ENCODE data around the gene SND1. TPM values are rescaled to one million over a fixed set of nuclear protein-coding genes. Genes with fewer than 3 reads are reported as not detected.

SND1 gene
- total and polyA plus RNA-seq, 2 donors from 2014 or later = 83.0 to 154 TPM

DNA sequence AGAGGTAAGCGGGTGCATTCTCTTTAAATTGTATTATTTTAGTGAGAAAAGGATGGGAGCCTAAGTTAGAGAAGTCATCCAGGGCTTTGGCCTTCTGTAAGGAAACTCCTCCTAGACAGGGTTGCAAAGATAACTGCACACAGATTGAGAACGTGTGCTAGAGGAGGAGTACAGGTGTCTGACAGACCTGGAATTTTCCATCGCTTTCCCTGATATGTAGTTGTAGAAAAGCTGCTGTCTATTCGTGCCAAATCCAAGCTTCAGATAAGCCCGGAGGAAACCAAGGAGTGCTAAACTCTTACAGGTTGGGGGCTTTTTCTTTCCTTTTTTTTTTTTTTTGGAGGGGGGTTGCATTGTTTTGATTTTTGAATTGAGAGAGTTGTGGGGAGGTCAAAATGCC lies 356.1 kb downstream of the SND1 start:
- FAIRE-seq (no peak), DNase-seq (no peak)
- TF ChIP-seq, protein P1, sequence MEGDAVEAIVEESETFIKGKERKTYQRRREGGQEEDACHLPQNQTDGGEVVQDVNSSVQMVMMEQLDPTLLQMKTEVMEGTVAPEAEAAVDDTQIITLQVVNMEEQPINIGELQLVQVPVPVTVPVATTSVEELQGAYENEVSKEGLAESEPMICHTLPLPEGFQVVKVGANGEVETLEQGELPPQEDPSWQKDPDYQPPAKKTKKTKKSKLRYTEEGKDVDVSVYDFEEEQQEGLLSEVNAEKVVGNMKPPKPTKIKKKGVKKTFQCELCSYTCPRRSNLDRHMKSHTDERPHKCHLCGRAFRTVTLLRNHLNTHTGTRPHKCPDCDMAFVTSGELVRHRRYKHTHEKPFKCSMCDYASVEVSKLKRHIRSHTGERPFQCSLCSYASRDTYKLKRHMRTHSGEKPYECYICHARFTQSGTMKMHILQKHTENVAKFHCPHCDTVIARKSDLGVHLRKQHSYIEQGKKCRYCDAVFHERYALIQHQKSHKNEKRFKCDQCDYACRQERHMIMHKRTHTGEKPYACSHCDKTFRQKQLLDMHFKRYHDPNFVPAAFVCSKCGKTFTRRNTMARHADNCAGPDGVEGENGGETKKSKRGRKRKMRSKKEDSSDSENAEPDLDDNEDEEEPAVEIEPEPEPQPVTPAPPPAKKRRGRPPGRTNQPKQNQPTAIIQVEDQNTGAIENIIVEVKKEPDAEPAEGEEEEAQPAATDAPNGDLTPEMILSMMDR (IDR thresholded peaks at IDR 0.05; ENCODE audit: borderline replicate concordance, extremely low read depth, insufficient read depth) = no peak
- Histone ChIP-seq H3K36me3 (ENCODE audit: control insufficient read depth in 2 of 3, insufficient read depth in 3 of 3, low read length in 3 of 3) (no peaks in the 10 kb centered on the region), H3K4me1 (ENCODE audit: control insufficient read depth in 2 of 3, insufficient read depth in 2 of 3, low read depth in 1 of 3, low read length in 3 of 3) (peaks cover 0 to 57% (median 17%) of the 10 kb centered on the region in 3 donors), H3K27me3 (ENCODE audit: control insufficient read depth, insufficient read depth, low read length) (no peaks in the 10 kb centered on the region), H3K4me3 (ENCODE audit: low read length in 3 of 3) (no peak overlapping the region), H3K9ac (ENCODE audit: low read length in 3 of 3) (no peak overlapping the region), H3K27ac (ENCODE audit: low read depth in 2 of 2, low read length in 2 of 2) (no peak overlapping the region), H3K9me3 (ENCODE audit: control insufficient read depth in 2 of 3, insufficient read depth in 1 of 3, low read length in 3 of 3) (no peaks in the 10 kb centered on the region)
- intact Hi-C loops (cut with DNase I) = no loop called here

DNA sequence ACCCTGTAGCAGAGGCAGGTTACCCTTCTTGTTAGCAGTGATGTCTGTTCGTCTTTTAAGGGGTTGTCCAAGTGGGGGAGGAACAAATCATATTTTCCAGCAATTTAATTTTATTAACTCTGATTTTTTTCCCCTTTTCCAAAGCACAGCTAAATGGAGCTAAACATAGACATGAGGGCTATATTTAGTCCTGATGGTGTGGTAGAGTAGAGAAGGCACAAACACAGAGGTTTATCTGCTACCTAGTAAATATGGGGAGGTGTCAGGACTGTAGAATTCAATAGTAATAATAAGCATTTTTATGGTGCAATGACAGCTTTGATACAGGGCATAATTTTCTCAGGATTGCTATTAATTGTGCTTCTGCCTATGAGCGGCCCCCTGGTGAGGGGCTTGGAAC lies 356.8 kb downstream of the SND1 start:
- H3K27me3 ChIP-seq (ENCODE audit: control insufficient read depth, insufficient read depth, low read length) = no peaks in the 10 kb centered on the region
- H3K4me3 ChIP-seq (ENCODE audit: low read length in 3 of 3) = no peak overlapping the region
- FAIRE-seq (no peak), DNase-seq (no peak)
- H3K36me3 ChIP-seq (ENCODE audit: control insufficient read depth in 2 of 3, insufficient read depth in 3 of 3, low read length in 3 of 3) = no peaks in the 10 kb centered on the region
- intact Hi-C loops (cut with DNase I) = no loop called here
- no peak overlapping the region for H3K9ac ChIP-seq (ENCODE audit: low read length in 3 of 3)
- no peak overlapping the region for H3K27ac ChIP-seq (ENCODE audit: low read depth in 2 of 2, low read length in 2 of 2)
- H3K9me3 ChIP-seq (ENCODE audit: control insufficient read depth in 2 of 3, insufficient read depth in 1 of 3, low read length in 3 of 3) = no peaks in the 10 kb centered on the region
- TF ChIP-seq, protein P1 (IDR thresholded peaks at IDR 0.05; ENCODE audit: borderline replicate concordance, extremely low read depth, insufficient read depth) = no peak
- peaks cover 0 to 54% (median 17%) of the 10 kb centered on the region in 3 donors for H3K4me1 ChIP-seq (ENCODE audit: control insufficient read depth in 2 of 3, insufficient read depth in 2 of 3, low read depth in 1 of 3, low read length in 3 of 3)

GRCh38 chr7:128010391-128011127 lies 358.6 kb downstream of the SND1 start:
- TF ChIP-seq, protein P1 (IDR thresholded peaks at IDR 0.05; ENCODE audit: borderline replicate concordance, extremely low read depth, insufficient read depth) = no peak
- Histone ChIP-seq H3K27me3 (ENCODE audit: control insufficient read depth, insufficient read depth, low read length) (no peaks in the 10 kb centered on the region), H3K36me3 (ENCODE audit: control insufficient read depth in 2 of 3, insufficient read depth in 3 of 3, low read length in 3 of 3) (no peaks in the 10 kb centered on the region), H3K9me3 (ENCODE audit: control insufficient read depth in 2 of 3, insufficient read depth in 1 of 3, low read length in 3 of 3) (no peaks in the 10 kb centered on the region), H3K4me3 (ENCODE audit: low read length in 3 of 3) (no peak overlapping the region), H3K27ac (ENCODE audit: low read depth in 2 of 2, low read length in 2 of 2) (peak overlapping the region in 1 of 2 donors; percentile 29), H3K4me1 (ENCODE audit: control insufficient read depth in 2 of 3, insufficient read depth in 2 of 3, low read depth in 1 of 3, low read length in 3 of 3) (peaks cover 0 to 39% (median 10%) of the 10 kb centered on the region in 3 donors), H3K9ac (ENCODE audit: low read length in 3 of 3) (no peak overlapping the region)
- no peak for DNase-seq
- intact Hi-C loops (cut with DNase I) = no loop called here
- FAIRE-seq = no peak

All from kidney (tissue), 14 donors.